WI38 (cell line): ENCODE measurements around the gene RGS7.
"Not testable (repeated sequence)": the region's sequence is repeated elsewhere in the genome, so short reads cannot be mapped to it uniquely, and the experiment has no call there.

Experiments
- H3K4me3 ChIP-seq: 2 replicates; pipeline ENCODE4 v1.5.1; 2011; ENCODE audit warnings: low read depth, mild to moderate bottlenecking, control low read depth, low read length
- TF ChIP-seq, protein P1 (sequence below): IDR thresholded peaks from 2 replicates; pipeline ENCODE4 v1.5.1; 2012; ENCODE audit warnings: low read depth, mild to moderate bottlenecking, control low read depth, low read length

Gene RGS7

DNA sequence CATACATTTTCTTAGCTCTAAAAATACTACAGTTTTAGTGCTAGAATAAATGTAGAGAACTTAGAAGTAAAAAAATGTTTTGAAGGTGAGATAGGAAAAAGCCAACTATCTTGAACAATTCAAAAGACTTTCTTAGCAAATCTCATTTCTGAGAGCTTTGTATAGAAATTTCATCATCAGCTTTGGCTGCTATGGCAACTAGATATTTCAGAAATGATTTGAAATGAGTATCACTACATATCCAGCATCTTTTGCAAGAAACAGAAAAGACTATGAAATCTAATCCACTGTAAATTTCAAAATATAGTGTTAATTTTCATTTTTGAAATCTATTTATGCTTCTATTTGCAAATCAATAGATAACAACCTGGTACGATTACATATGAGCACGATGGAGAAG lies 57.7 kb downstream of the RGS7 start:
- TF ChIP-seq, protein P1, sequence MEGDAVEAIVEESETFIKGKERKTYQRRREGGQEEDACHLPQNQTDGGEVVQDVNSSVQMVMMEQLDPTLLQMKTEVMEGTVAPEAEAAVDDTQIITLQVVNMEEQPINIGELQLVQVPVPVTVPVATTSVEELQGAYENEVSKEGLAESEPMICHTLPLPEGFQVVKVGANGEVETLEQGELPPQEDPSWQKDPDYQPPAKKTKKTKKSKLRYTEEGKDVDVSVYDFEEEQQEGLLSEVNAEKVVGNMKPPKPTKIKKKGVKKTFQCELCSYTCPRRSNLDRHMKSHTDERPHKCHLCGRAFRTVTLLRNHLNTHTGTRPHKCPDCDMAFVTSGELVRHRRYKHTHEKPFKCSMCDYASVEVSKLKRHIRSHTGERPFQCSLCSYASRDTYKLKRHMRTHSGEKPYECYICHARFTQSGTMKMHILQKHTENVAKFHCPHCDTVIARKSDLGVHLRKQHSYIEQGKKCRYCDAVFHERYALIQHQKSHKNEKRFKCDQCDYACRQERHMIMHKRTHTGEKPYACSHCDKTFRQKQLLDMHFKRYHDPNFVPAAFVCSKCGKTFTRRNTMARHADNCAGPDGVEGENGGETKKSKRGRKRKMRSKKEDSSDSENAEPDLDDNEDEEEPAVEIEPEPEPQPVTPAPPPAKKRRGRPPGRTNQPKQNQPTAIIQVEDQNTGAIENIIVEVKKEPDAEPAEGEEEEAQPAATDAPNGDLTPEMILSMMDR: no peak
- no peak overlapping the region for H3K4me3 ChIP-seq

- TF ChIP-seq, protein P1: no peak
These were observed 64.0 kb downstream of the RGS7 start for GRCh38 chr1:241292973-241293372.

DNA sequence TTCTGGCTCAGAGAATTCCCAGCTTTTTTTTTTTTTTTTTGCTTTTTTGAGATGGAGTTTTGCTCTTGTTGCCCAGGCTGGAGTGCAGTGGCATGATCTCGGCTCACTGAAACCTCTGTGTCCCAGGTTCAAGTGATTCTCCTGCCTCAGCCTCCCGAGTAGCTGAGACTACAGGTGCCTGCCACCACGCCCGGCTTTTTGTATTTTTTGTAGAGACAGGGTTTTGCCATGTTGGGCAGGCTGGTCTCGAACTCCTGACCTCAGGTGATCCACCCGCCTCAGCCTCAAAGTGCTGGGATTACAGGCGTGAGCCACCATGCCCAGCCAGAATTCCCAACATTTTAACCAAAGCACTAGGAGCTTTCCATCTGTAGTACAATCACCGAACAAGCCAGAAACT lies 65.5 kb downstream of the RGS7 start:
- H3K4me3 ChIP-seq: not testable (repeated sequence)

More at GRCh38 chr1:241292973-241293372, 64.0 kb downstream of the RGS7 start:
- no peak overlapping the region for H3K4me3 ChIP-seq

DNA sequence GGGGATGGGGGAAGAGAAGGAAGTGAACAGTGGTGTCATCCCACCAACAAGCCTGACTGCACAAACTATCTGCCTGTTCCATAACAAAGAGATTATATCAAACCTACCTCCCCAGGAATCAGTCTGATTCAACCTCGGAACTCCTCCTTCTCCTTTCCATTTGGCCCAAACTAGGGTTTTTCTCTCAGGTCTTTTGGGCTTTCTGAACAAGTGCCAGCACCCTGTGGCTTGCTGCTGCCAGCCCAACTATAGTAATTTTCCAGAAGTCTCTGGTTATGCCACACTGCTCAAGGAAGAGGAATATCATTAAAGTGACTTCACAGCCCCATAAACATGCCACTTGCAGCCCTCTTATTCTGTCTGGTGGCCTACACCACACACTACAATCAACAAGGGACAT lies 70.5 kb downstream of the RGS7 start:
- no peak overlapping the region for H3K4me3 ChIP-seq
- TF ChIP-seq, protein P1: no peak

GRCh38 chr1:241276391-241276790 lies 80.6 kb downstream of the RGS7 start:
- no peak overlapping the region for H3K4me3 ChIP-seq
- TF ChIP-seq, protein P1: no peak

- TF ChIP-seq, protein P1: no peak
- no peak overlapping the region for H3K4me3 ChIP-seq
These were observed 81.0 kb downstream of the RGS7 start for GRCh38 chr1:241275981-241276380.

- TF ChIP-seq, protein P1: no peak
- H3K4me3 ChIP-seq: no peak overlapping the region
These were observed 81.8 kb downstream of the RGS7 start for GRCh38 chr1:241275226-241275625.

DNA sequence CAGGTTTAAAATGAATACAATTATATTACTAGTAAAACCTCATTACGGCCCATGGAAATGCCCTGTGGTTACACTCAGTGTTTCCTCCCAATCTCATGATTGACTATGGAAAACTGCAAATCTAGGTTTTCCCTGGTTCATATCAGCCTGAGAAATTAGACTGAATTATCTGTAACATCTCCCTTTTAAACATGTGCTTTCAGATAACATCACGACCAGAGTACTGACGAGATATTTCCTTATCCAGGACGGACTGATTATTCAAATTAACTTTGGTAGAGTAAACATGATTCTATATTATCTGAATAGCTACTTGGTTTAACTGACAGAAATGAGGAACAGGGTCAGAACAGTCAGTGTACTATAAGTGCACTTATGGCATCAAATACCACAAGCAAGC lies 82.3 kb downstream of the RGS7 start:
- no peak overlapping the region for H3K4me3 ChIP-seq
- TF ChIP-seq, protein P1: no peak
